ENCODE data around the gene HDAC1. TPM values are rescaled to one million over a fixed set of nuclear protein-coding genes. Genes with fewer than 3 reads are reported as not detected.

Gene HDAC1
- total and polyA plus RNA-seq, 7 donors, result 47.1 to 215 (median 68.0) TPM

DNA sequence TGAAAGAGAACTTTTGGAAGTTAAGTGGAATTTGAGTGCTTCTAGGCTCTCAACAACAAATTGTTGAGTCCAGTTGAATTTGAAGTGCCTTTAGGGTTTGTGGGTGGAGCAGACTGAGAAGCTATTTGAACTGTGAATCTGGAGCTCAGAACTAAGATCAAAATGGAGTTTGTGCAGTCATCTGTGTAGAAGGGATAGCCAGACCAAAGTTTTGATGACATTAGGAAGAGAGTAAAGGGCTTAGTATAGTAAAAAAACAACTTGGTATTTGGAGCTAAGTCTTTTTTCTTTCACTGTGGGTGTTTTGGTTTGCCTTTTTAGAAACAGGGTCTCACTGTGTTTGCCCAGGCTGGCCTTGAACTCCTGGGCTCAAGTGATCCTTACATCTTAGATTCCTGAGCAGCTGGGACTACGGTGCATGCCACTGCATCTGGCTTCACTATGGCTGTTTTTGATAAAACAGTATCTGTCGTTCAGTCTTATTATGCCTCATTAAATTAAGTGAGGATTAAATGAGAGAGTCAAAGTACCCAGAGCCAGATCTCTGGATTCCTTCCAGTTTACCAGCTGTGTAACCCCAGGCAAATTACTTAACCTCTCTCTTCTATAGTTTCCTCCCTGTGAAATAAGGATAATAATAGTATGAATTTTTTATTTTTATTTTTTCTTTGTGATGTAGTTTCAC, 20.0 kb downstream of the HDAC1 start:
- WGBS, 2 donors, result 34 to 64% methylated on average over 2 of the region's 2 CpGs
- Histone ChIP-seq H3K4me1 (peaks cover 0 to 11% (median 7%) of the 10 kb centered on the region in 4 donors), H3K4me3 (no peak overlapping the region), H3K36me3 (peaks cover 0 to 4% (median 2%) of the 10 kb centered on the region in 4 donors), H3K9me3 (no peaks in the 10 kb centered on the region), H3K27me3 (no peaks in the 10 kb centered on the region), H3K27ac (no peak overlapping the region)
- no peak for DNase-seq
- intact Hi-C loops (cut with DNase I), result no loop called here
- TF ChIP-seq EP300 (IDR thresholded peaks at IDR 0.05) (no peak), POLR2AphosphoS5 (IDR thresholded peaks at IDR 0.05) (no peak), CTCF (IDR thresholded peaks at IDR 0.05) (no peak), POLR2A (IDR thresholded peaks at IDR 0.05) (no peak)

GRCh38 chr1:32316903-32317277, 25.0 kb downstream of the HDAC1 start:
- no peak for DNase-seq
- WGBS, 2 donors, result 34 to 51% methylated on average over 3 of the region's 3 CpGs
- H3K27ac ChIP-seq, result no peak overlapping the region
- peaks cover 0 to 48% (median 15%) of the 10 kb centered on the region in 4 donors for H3K36me3 ChIP-seq
- no peaks in the 10 kb centered on the region for H3K4me1 ChIP-seq
- intact Hi-C loops (cut with DNase I), result no loop called here
- no peaks in the 10 kb centered on the region for H3K27me3 ChIP-seq
- H3K9me3 ChIP-seq, result no peaks in the 10 kb centered on the region
- no peak for TF ChIP-seq CTCF (IDR thresholded peaks at IDR 0.05)
- no peak for TF ChIP-seq POLR2A (IDR thresholded peaks at IDR 0.05)
- no peak overlapping the region for H3K4me3 ChIP-seq

DNA sequence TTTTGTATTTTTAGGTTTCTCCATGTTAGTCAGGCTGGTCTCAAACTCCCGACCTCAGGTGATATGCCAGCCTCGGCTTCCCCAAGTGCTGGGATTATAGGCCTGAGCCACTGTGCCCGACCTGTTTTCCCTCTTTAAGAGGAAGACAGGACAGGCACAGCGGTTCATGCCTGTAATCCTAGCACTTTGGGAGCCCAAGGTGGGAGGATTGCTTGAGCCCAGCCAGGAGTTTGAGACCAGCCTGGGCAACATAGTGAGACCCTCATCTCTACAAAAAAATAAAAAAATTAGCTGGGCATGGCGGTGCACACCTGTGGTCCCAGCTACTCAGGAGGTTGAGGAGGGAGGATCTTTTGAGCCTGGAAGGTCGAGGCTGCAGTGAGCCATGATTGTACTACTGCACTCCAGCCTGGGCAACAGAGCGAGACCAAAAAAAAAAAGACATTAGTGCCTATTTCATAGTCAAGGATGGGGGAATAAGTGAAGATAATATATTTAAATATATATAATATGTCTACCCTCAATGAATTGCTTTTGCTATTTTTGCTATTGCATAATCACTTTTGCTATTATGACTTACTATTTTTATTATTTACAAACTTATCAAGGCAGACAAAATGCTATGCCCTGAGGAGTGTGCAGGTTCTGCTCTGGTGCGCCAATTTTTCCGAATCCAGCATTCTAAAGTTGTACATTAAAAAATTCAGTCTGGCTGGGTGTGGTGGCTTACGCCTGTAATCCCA, 26.4 kb downstream of the HDAC1 start:
- H3K27me3 ChIP-seq, result no peaks in the 10 kb centered on the region
- DNase-seq, result no peak
- H3K9me3 ChIP-seq, result no peaks in the 10 kb centered on the region
- no peak overlapping the region for H3K4me3 ChIP-seq
- peaks cover 0 to 49% (median 15%) of the 10 kb centered on the region in 4 donors for H3K36me3 ChIP-seq
- intact Hi-C loops (cut with DNase I), result no loop called here
- TF ChIP-seq CTCF (IDR thresholded peaks at IDR 0.05) (no peak), EP300 (IDR thresholded peaks at IDR 0.05) (no peak), POLR2AphosphoS5 (IDR thresholded peaks at IDR 0.05) (no peak), POLR2A (IDR thresholded peaks at IDR 0.05) (no peak)
- 92 to 96% methylated on average over 10 of the region's 10 CpGs for WGBS, 2 donors
- no peaks in the 10 kb centered on the region for H3K4me1 ChIP-seq
- no peak overlapping the region for H3K27ac ChIP-seq

- no peaks in the 10 kb centered on the region for H3K27me3 ChIP-seq
- TF ChIP-seq CTCF (IDR thresholded peaks at IDR 0.05), result no peak
- no peak for TF ChIP-seq POLR2A (IDR thresholded peaks at IDR 0.05)
- TF ChIP-seq POLR2AphosphoS5 (IDR thresholded peaks at IDR 0.05), result no peak
- no peak for TF ChIP-seq EP300 (IDR thresholded peaks at IDR 0.05)
- WGBS, 2 donors, result 4 to 36% methylated on average over 5 of the region's 5 CpGs
- H3K36me3 ChIP-seq, result peaks cover 0 to 76% (median 20%) of the 10 kb centered on the region in 4 donors
- H3K9me3 ChIP-seq, result no peaks in the 10 kb centered on the region
- H3K4me1 ChIP-seq, result no peaks in the 10 kb centered on the region
- no peak overlapping the region for H3K4me3 ChIP-seq
- H3K27ac ChIP-seq, result peak overlapping the region in 1 of 4 donors; percentile 8
- intact Hi-C loops (cut with DNase I), result no loop called here
- peak; percentile 14 for DNase-seq
Measured at GRCh38 chr1:32321712-32322291, 29.9 kb downstream of the HDAC1 start.

All from sigmoid colon (tissue), 7 donors.